ENCODE results near the gene PIK3R5. TPM values are rescaled to one million over a fixed set of nuclear protein-coding genes. Genes with fewer than 3 reads are reported as not detected.

PIK3R5 gene
- polyA plus RNA-seq, 4 donors, result 0.56 to 1.4 (median 0.82) TPM

GRCh38 chr17:8900626-8901585 is 64.6 kb downstream of the PIK3R5 start:
- DNase-seq (ENCODE audit: low read depth in 4 of 4, low spot score in 2 of 4), result no peak

GRCh38 chr17:8900207-8900606 is 65.3 kb downstream of the PIK3R5 start:
- no peak for DNase-seq (ENCODE audit: low read depth in 4 of 4, low spot score in 2 of 4)

DNA sequence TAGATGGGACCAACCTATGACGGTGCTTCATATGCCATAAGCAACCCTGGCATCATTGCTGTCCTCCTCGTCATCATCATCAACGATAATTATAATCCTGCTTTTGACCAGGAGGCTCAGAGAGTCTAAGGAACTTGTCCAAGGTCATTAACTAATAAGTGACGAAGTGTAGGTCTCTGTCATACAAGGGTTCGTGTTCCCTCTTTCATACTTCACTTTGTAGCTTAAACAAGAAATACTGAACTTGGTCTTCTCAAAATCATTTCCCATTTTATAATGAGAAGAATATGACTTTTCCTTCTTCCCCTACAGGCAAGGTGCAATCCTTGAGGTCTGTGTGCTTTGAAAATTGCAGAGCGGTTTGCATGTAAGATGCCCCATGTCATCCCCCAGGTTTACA is 66.9 kb downstream of the PIK3R5 start:
- DNase-seq (ENCODE audit: low read depth in 4 of 4, low spot score in 2 of 4), result no peak

DNA sequence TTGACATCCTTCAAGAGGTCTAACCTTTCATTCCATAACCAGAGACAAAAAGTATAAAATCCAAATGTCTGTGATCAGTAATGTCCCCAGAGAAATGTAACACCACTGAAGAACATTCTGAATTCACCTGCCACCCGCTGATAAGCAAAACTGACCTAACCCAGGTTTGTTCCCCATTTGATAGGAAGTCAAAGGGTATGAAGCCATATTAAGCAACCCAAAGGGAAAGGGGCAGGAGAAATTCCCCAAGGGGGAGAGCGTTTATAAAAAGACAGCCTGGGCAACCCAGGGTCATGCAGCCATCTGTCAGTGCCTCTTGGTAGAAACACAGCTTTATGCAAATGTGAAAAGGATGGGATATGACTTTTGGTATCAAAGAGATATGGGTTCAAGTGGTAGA is 67.4 kb downstream of the PIK3R5 start:
- no peak for DNase-seq (ENCODE audit: low read depth in 4 of 4, low spot score in 2 of 4)

DNA sequence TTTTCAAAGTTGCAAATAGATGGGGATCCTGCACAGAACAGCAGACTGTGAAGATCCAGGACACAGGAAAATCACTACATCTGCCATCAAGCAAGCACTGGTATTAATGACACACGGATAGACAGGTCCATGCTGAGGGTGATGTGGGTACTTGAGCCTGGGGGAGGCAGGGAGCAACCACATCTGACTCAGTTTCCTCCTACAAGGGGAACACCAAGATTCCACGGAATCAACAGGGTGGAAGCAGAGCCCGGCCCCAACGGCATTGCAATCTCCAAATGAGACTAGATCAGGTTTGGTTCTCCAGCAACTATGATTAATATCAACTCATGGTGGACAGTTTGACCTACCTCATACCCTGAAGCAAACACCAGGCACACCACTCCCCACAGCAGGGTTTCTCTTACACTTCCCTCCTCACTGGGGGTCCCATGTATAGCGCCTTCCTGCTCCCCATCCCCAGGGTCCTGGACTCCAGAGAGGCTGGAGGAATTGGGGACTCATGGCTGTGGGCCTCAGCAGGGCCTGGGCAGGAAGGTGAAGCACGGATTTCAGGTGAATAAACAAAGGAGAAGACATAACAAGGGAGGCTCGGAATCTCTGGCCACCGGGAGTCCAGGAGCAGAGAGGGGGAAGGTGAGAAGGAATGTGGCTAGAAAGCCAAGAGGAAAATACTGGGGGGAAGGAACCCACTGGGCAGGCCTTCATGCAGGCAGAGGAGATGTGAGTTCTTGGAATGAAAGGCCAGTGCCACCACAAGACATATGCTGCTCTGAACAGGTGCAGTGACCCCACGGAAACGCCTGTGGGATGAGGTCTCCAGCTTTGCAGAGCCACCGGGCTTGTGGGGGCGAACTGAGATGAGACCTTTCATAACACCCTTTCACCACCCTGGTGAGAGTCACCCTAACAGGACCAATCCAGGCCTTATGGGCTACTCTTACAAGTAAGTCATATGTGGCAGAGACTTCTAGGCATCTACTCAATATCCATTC is 68.6 kb downstream of the PIK3R5 start:
- DNase-seq (ENCODE audit: low read depth in 4 of 4, low spot score in 2 of 4), result no peak

DNA sequence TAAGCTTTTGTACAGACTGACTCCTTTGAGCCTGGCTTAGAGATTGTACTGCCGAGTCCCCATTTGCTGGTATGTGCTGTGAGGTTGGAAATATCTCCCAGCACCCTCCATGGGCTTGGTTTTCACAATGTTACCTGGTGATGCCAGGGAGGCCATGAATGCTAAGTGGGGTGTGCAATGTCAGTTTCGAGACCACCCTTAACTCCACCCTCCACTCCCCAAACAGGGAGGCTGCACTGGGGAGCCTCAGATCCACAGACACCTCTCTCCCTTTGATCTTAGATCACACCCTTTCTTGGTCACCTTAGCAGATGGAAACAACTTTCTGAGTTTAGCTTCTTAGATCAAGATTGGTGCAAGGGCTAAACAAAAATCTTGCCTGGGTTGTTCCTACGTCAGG is 69.4 kb downstream of the PIK3R5 start:
- DNase-seq (ENCODE audit: low read depth in 4 of 4, low spot score in 2 of 4), result no peak

- peak; percentile 28 to 69 (median 45) for DNase-seq (ENCODE audit: low read depth in 4 of 4, low spot score in 2 of 4)
Measured at GRCh38 chr17:8894673-8895578, 70.6 kb downstream of the PIK3R5 start.

DNA sequence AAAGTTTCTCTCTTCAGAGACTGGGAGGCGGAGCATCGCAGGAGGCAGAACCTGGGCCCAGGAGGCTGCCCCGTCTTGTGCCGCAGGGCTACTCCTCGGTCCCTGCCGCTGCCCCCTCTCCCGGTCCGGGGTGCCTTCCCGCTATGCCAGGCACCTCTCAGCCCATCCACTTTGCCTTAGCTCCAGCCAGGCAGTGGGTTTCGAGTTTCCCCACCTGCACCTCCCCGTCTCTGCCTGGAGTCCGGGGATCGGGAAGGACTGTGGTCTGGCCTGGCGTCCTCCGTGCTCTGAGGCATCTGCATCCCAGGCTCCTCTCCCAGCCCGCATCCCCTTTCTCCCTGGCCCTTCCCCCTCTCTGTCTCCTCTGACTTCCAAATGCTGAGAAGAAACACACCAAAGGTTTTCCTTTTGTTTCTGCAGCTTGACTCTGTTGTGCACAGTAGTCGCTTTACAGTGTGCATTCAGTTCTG is 71.3 kb downstream of the PIK3R5 start:
- no peak for DNase-seq (ENCODE audit: low read depth in 4 of 4, low spot score in 2 of 4)

DNA sequence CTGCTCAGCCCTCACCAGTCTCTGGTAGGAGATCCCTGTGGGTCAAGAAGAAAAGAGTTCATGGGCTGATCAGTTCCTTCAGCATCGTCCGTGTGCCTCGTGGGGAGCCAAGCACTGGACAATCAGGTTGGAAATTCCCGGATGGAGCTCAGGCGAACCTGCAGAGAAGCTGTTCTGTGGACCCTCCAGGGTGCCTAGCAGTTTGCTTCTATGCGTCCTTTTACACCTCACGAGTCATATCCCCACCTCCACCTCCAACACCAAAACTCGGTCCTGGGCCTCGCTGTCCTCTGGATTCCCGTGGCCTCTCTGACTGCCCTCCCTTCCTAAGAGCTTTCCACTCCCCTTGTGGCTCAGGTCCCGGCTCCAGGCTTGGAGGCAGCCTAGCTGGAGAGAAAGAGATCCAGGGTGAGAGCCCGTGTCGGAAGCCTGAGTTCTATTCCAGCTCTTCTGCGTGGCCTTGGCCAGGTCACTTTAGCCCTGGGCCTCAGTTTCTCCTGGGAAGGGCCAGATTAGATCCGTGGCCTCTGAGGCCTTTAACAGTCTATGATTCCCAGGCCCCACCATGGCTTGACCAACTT is 71.8 kb downstream of the PIK3R5 start:
- DNase-seq (ENCODE audit: low read depth in 4 of 4, low spot score in 2 of 4), result no peak

DNA sequence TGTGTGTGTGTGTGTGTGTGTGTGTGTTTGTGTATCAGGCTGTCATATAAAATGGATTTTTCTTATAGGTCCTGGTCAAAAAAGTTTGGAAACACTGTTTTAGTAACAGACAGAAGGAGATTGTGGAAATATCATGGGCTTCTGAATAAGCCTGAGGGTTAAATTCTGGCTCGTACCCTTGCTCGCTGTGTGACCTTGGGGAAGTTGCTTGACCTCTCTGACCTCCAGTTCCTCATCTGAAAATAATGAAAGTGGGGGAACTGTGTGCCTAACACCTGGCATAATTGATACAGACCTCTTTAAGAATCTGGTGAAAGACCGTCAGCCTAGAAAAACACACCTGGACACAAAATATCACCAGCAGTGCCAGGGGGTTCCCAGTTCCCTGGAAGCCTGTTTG is 72.4 kb downstream of the PIK3R5 start:
- DNase-seq (ENCODE audit: low read depth in 4 of 4, low spot score in 2 of 4), result no peak

DNA sequence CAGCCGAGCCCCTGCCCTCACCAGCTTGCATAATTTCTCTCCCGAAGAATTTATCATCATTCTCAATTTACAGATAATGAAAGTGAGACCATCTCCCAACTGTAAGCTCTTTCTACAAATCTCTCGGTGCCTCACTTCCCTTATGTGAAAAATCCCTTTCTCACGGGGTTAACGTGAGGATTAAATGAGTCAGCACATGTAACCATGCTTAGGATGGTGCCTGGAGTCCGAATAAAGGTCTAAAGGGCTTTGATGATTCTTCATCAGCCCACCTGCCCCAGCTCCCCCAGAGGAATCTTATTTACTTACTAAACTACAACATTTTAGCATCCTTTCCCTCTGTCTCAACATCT is 73.2 kb downstream of the PIK3R5 start:
- no peak for DNase-seq (ENCODE audit: low read depth in 4 of 4, low spot score in 2 of 4)

DNA sequence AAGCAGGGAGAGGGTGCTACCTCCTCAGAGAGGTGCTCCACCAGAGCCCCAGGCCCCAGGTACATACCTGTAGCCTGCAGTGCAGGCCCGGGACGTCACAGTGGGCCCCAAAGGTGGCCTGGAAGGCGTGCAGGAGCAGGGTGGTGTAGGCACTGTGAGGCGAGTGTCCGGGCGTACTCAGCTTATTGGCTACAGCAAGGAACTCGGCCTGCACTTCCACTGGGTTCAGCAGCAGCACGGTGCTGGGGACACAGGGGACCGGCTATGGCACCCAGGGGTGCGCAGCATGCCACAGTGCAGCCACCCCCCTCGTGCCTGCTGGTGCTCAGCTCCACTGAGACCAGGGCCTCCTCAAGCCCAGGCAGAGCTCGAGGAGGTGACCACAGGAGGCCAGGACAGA is 74.8 kb downstream of the PIK3R5 start:
- DNase-seq (ENCODE audit: low read depth in 4 of 4, low spot score in 2 of 4), result no peak

- DNase-seq (ENCODE audit: low read depth in 4 of 4, low spot score in 2 of 4), result no peak
Measured at GRCh38 chr17:8889458-8890210, 75.9 kb downstream of the PIK3R5 start.

- no peak for DNase-seq (ENCODE audit: low read depth in 4 of 4, low spot score in 2 of 4)
Measured at GRCh38 chr17:8888704-8889302, 76.7 kb downstream of the PIK3R5 start.

- peak in 2 of 4 donors; percentile 31 to 36 for DNase-seq (ENCODE audit: low read depth in 4 of 4, low spot score in 2 of 4)
Measured at GRCh38 chr17:8887834-8888703, 77.4 kb downstream of the PIK3R5 start.

GRCh38 chr17:8887301-8887700 is 78.2 kb downstream of the PIK3R5 start:
- DNase-seq (ENCODE audit: low read depth in 4 of 4, low spot score in 2 of 4), result no peak

- DNase-seq (ENCODE audit: low read depth in 4 of 4, low spot score in 2 of 4), result no peak
Measured at GRCh38 chr17:8885967-8886684, 79.4 kb downstream of the PIK3R5 start.

Data from left renal cortex interstitium (tissue), 4 donors.